Measurements from ENCODE around the gene HDAC9.
"Not testable (repeated sequence)": the region's sequence is repeated elsewhere in the genome, so short reads cannot be mapped to it uniquely, and the experiment has no call there.

The HDAC9 gene

GRCh38 chr7:18667466-18667865 lies 171.9 kb downstream of the HDAC9 start:
- no peak for DNase-seq

- no peak for DNase-seq
Observed at GRCh38 chr7:18671176-18671575, 175.6 kb downstream of the HDAC9 start.

- no peak for DNase-seq
Observed at GRCh38 chr7:18675579-18675978, 180.0 kb downstream of the HDAC9 start.

GRCh38 chr7:18679261-18679660 lies 183.7 kb downstream of the HDAC9 start:
- no peak for DNase-seq

- no peak for DNase-seq
Observed at GRCh38 chr7:18680576-18680975, 185.0 kb downstream of the HDAC9 start.

- DNase-seq = no peak
Observed at GRCh38 chr7:18684916-18685315, 189.4 kb downstream of the HDAC9 start.

- no peak for DNase-seq
Observed at GRCh38 chr7:18685971-18686370, 190.4 kb downstream of the HDAC9 start.

- no peak for DNase-seq
Observed at GRCh38 chr7:18689551-18689950, 194.0 kb downstream of the HDAC9 start.

- DNase-seq = no peak
Observed at GRCh38 chr7:18693406-18693805, 197.9 kb downstream of the HDAC9 start.

GRCh38 chr7:18693816-18694215 lies 198.3 kb downstream of the HDAC9 start:
- DNase-seq = no peak

- DNase-seq = no peak
Observed at GRCh38 chr7:18694484-18694883, 198.9 kb downstream of the HDAC9 start.

- no peak for DNase-seq
Observed at GRCh38 chr7:18694911-18695310, 199.4 kb downstream of the HDAC9 start.

- no peak for DNase-seq
Observed at GRCh38 chr7:18698258-18698734, 202.7 kb downstream of the HDAC9 start.

- no peak for DNase-seq
Observed at GRCh38 chr7:18700147-18700546, 204.6 kb downstream of the HDAC9 start.

- no peak for DNase-seq
Observed at GRCh38 chr7:18702071-18702829, 206.7 kb downstream of the HDAC9 start.

GRCh38 chr7:18703685-18704084 lies 208.1 kb downstream of the HDAC9 start:
- DNase-seq = no peak

GRCh38 chr7:18706670-18707069 lies 211.1 kb downstream of the HDAC9 start:
- no peak for DNase-seq

GRCh38 chr7:18708204-18708603 lies 212.7 kb downstream of the HDAC9 start:
- DNase-seq = no peak

GRCh38 chr7:18715988-18716387 lies 220.4 kb downstream of the HDAC9 start:
- no peak for DNase-seq

- no peak for DNase-seq
Observed at GRCh38 chr7:18721429-18721828, 225.9 kb downstream of the HDAC9 start.

GRCh38 chr7:18724318-18724717 lies 228.8 kb downstream of the HDAC9 start:
- DNase-seq = no peak

GRCh38 chr7:18727115-18727870 lies 231.7 kb downstream of the HDAC9 start:
- no peak for DNase-seq

- DNase-seq = not testable (repeated sequence)
Observed at GRCh38 chr7:18736012-18736411, 240.5 kb downstream of the HDAC9 start.

- DNase-seq = no peak
Observed at GRCh38 chr7:18740579-18740988, 245.0 kb downstream of the HDAC9 start.

Data from NCI-H345 (cell line).